HUES6 (cell line): Measurements from ENCODE around the gene KRTAP10-11.
"Not testable (repeated sequence)": the region's sequence is repeated elsewhere in the genome, so short reads cannot be mapped to it uniquely, and the experiment has no call there.

Experiments used
- H3K27ac ChIP-seq: 2 replicates; pipeline ENCODE4 v1.7.0; 2013; ENCODE audit warnings: low read depth, mild to moderate bottlenecking, low read length, inconsistent platforms
- H3K27me3 ChIP-seq: 2 replicates; pipeline ENCODE4 v1.6.1; 2013; ENCODE audit warnings: low read length; ENCODE audit not compliant: control insufficient read depth, insufficient read depth
- H3K36me3 ChIP-seq: 2 replicates; pipeline ENCODE4 v1.6.1; 2013; ENCODE audit warnings: low read length; ENCODE audit not compliant: control insufficient read depth, insufficient read depth
- H3K4me1 ChIP-seq: 2 replicates; pipeline ENCODE4 v1.6.1; 2013; ENCODE audit warnings: low read length; ENCODE audit not compliant: control insufficient read depth, insufficient read depth
- H3K4me3 ChIP-seq: 2 replicates; pipeline ENCODE4 v1.5.1; 2013; ENCODE audit warnings: low read depth, low read length
- H3K9ac ChIP-seq: one replicate; pipeline ENCODE4 v1.6.1; 2013; ENCODE audit warnings: mild to moderate bottlenecking, low read length
- H3K9me3 ChIP-seq: 2 replicates; pipeline ENCODE4 v1.6.1; 2013; ENCODE audit warnings: low read depth, low read length; ENCODE audit not compliant: control insufficient read depth, insufficient read depth

KRTAP10-11 gene

GRCh38 chr21:44606495-44606894 lies 39.7 kb upstream of the KRTAP10-11 start:
- H3K9ac ChIP-seq, result no peak overlapping the region
- H3K27me3 ChIP-seq, result no peaks in the 10 kb centered on the region
- no peak overlapping the region for H3K4me3 ChIP-seq
- peaks cover 33% of the 10 kb centered on the region for H3K9me3 ChIP-seq
- H3K36me3 ChIP-seq, result no peaks in the 10 kb centered on the region
- no peaks in the 10 kb centered on the region for H3K4me1 ChIP-seq
- H3K27ac ChIP-seq, result no peak overlapping the region

GRCh38 chr21:44609193-44609592 lies 37.0 kb upstream of the KRTAP10-11 start:
- H3K4me3 ChIP-seq, result no peak overlapping the region
- peaks cover 43% of the 10 kb centered on the region for H3K9me3 ChIP-seq
- H3K27me3 ChIP-seq, result no peaks in the 10 kb centered on the region
- no peak overlapping the region for H3K27ac ChIP-seq
- no peak overlapping the region for H3K9ac ChIP-seq
- H3K4me1 ChIP-seq, result no peaks in the 10 kb centered on the region
- no peaks in the 10 kb centered on the region for H3K36me3 ChIP-seq

GRCh38 chr21:44610157-44610843 lies 35.9 kb upstream of the KRTAP10-11 start:
- H3K9ac ChIP-seq, H3K27me3 ChIP-seq, H3K4me1 ChIP-seq, H3K36me3 ChIP-seq, H3K27ac ChIP-seq, H3K4me3 ChIP-seq: not testable (repeated sequence)
- H3K9me3 ChIP-seq, result peaks cover 40% of the 10 kb centered on the region

GRCh38 chr21:44611551-44611950 lies 34.7 kb upstream of the KRTAP10-11 start:
- Histone ChIP-seq H3K9me3 (peaks cover 38% of the 10 kb centered on the region), H3K36me3 (no peaks in the 10 kb centered on the region), H3K4me3 (no peak overlapping the region), H3K9ac (no peak overlapping the region), H3K27ac (no peak overlapping the region), H3K4me1 (no peaks in the 10 kb centered on the region), H3K27me3 (no peaks in the 10 kb centered on the region)

- Histone ChIP-seq H3K4me1 (no peaks in the 10 kb centered on the region), H3K27me3 (no peaks in the 10 kb centered on the region), H3K4me3 (no peak within 1 kb of the TSS), H3K9me3 (peaks cover 37% of the 10 kb centered on the region), H3K27ac (no peak within 1 kb of the TSS), H3K36me3 (no peaks in the 10 kb centered on the region), H3K9ac (no peak within 1 kb of the TSS)
Observed at GRCh38 chr21:44612029-44612486, 34.2 kb upstream of the KRTAP10-11 start, which contains the start of gene KRTAP10-8. TSS of gene KRTAP10-8 (plus strand) at chr21:44612079. CDS start at chr21:44612101, 22 bp downstream.

- Histone ChIP-seq H3K9ac (no peak overlapping the region), H3K27ac (no peak overlapping the region), H3K9me3 (peaks cover 37% of the 10 kb centered on the region)
Observed at GRCh38 chr21:44612669-44613229, 33.5 kb upstream of the KRTAP10-11 start.

GRCh38 chr21:44613386-44614155 lies 32.6 kb upstream of the KRTAP10-11 start:
- H3K9me3 ChIP-seq, result peaks cover 37% of the 10 kb centered on the region
- H3K36me3 ChIP-seq, result no peaks in the 10 kb centered on the region
- H3K27me3 ChIP-seq, result no peaks in the 10 kb centered on the region
- no peak overlapping the region for H3K4me3 ChIP-seq
- no peak overlapping the region for H3K9ac ChIP-seq
- H3K27ac ChIP-seq, result no peak overlapping the region
- H3K4me1 ChIP-seq, result no peaks in the 10 kb centered on the region

More at GRCh38 chr21:44612669-44613229, 33.5 kb upstream of the KRTAP10-11 start:
- H3K4me3 ChIP-seq, result no peak overlapping the region
- H3K36me3 ChIP-seq, result no peaks in the 10 kb centered on the region
- no peaks in the 10 kb centered on the region for H3K4me1 ChIP-seq
- no peaks in the 10 kb centered on the region for H3K27me3 ChIP-seq

GRCh38 chr21:44614161-44614631 lies 32.0 kb upstream of the KRTAP10-11 start:
- Histone ChIP-seq H3K27me3 (no peaks in the 10 kb centered on the region), H3K9ac (no peak overlapping the region), H3K4me1 (no peaks in the 10 kb centered on the region), H3K27ac (no peak overlapping the region), H3K36me3 (no peaks in the 10 kb centered on the region), H3K4me3 (no peak overlapping the region), H3K9me3 (peaks cover 34% of the 10 kb centered on the region)

- H3K4me1 ChIP-seq, result no peaks in the 10 kb centered on the region
Observed at GRCh38 chr21:44614961-44615391, 31.2 kb upstream of the KRTAP10-11 start.

GRCh38 chr21:44615466-44615865 lies 30.7 kb upstream of the KRTAP10-11 start:
- H3K4me1 ChIP-seq, result no peaks in the 10 kb centered on the region

More at GRCh38 chr21:44614961-44615391, 31.2 kb upstream of the KRTAP10-11 start:
- Histone ChIP-seq H3K4me3 (no peak overlapping the region), H3K27ac (no peak overlapping the region), H3K9ac (no peak overlapping the region), H3K27me3 (no peaks in the 10 kb centered on the region), H3K36me3 (no peaks in the 10 kb centered on the region), H3K9me3 (peaks cover 34% of the 10 kb centered on the region)

More at GRCh38 chr21:44615466-44615865, 30.7 kb upstream of the KRTAP10-11 start:
- Histone ChIP-seq H3K9ac (no peak overlapping the region), H3K27me3 (no peaks in the 10 kb centered on the region), H3K27ac (no peak overlapping the region), H3K9me3 (peaks cover 32% of the 10 kb centered on the region), H3K4me3 (no peak overlapping the region), H3K36me3 (no peaks in the 10 kb centered on the region)
